ENCODE measurements around the gene ANP32A.

ANP32A gene

GRCh38 chr15:68739390-68740080, 81.2 kb downstream of the ANP32A start:
- no peak for DNase-seq

GRCh38 chr15:68735610-68736009, 85.1 kb downstream of the ANP32A start:
- DNase-seq, result no peak

DNA sequence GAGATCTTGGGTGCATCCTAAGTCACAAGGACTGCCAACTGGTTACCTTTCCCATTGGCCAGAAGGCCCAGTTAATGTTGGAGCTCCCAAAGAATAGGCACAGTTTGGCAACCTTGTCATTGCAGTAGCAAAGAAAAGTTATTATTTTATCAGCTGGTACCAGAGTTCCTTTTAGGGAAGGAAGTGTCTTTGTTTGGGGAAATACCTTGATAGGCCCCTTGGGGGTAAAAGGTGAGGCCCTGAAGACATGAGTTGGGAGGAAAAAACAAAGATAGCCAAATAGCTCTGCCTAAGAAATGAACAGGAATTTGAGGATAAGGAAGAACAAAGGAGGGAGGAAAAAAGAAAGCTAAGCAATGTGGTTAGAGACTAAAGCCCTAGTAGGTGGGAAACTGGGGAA, 85.8 kb downstream of the ANP32A start:
- no peak for DNase-seq

- no peak for DNase-seq
Observed at GRCh38 chr15:68734352-68734751, 86.3 kb downstream of the ANP32A start.

DNA sequence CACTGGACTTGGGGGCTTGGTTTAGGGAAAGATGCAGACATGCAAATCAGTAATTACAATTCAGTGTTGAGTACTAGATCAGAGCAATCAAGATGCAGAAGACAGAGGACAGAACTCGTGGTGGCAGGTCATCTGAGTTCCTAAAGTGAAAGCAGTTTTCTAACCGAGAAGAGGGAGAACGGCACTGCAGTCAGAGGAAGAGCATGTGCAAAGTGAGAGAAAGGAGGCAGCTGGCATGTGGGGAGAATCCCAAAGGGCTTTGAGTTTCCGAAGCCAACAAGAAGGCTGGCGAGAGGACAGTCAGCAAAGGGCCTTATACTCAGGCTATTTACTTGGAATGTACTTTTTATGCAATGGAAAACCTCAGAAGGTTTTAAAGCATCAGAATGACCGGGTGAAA, 87.0 kb downstream of the ANP32A start:
- no peak for DNase-seq

DNA sequence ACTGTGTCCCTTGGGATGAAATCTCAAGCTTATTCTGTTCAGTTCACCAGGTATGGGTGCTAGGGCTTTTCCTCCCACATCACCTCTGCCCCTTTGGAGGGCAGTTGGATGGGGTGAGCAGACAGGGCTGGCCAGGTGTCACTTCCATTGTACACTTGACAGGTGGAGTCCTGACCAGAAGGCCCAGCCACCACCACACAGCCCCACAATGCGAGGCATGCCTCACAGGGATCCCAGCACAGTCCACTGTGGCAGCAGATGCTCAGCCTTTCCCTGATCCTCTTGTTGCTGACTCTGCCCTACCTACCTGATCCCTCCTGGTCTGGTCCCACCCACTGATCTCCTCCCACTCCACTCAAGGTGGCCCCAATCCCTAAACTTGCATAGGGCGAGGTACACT, 88.2 kb downstream of the ANP32A start:
- DNase-seq, result no peak

- DNase-seq, result no peak
Observed at GRCh38 chr15:68730976-68731897, 89.5 kb downstream of the ANP32A start.

GRCh38 chr15:68730471-68730919, 90.2 kb downstream of the ANP32A start:
- no peak for DNase-seq

- no peak for DNase-seq
Observed at GRCh38 chr15:68729789-68730411, 90.8 kb downstream of the ANP32A start.

Data from cortex of kidney (tissue), 1 donor.